Small intestine (tissue), 16 donors: ENCODE results near the gene NAA80. TPM values are rescaled to one million over a fixed set of nuclear protein-coding genes. Genes with fewer than 3 reads are reported as not detected.
A peak's percentile ranks its signal among the peaks of the same experiment; 100 is the strongest.

Experiments
- DNase-seq, 2 donors: peaks; one replicate each; pipeline versions ENCODE4 v3.0.0 to v3.0.0-alpha.2; 2013
- FAIRE-seq: peaks from 2 replicates; lab custom pipeline; 2012; peaks lifted over from hg19 to GRCh38; lab: Jason Lieb, UNC
- H3K27ac ChIP-seq, 3 donors: one replicate each; pipeline ENCODE4 v1.5.1; 2013; ENCODE audit warnings: low read length in 2 of 3, mild to moderate bottlenecking in 2 of 3, control low read depth in 1 of 3, inconsistent platforms in 1 of 3, low read depth in 1 of 3, moderate library complexity in 1 of 3
- H3K27me3 ChIP-seq, 3 donors: one replicate each; pipeline ENCODE4 v1.6.1; 2013; ENCODE audit warnings: low read length in 3 of 3, inconsistent platforms in 1 of 3; ENCODE audit not compliant: control insufficient read depth in 3 of 3, insufficient read depth in 3 of 3
- H3K36me3 ChIP-seq, 3 donors: one replicate each; pipeline ENCODE4 v1.6.1; 2013; ENCODE audit warnings: low read length in 3 of 3, inconsistent platforms in 1 of 3, low read depth in 1 of 3, mild to moderate bottlenecking in 1 of 3, moderate library complexity in 1 of 3; ENCODE audit not compliant: control insufficient read depth in 3 of 3, insufficient read depth in 2 of 3
- H3K4me1 ChIP-seq, 3 donors: one replicate each; pipeline ENCODE4 v1.6.1; 2013; ENCODE audit warnings: low read length in 2 of 3, inconsistent platforms in 1 of 3, low read depth in 1 of 3, mild to moderate bottlenecking in 1 of 3, moderate library complexity in 1 of 3; ENCODE audit not compliant: control insufficient read depth in 3 of 3, insufficient read depth in 2 of 3
- H3K4me3 ChIP-seq, 3 donors: one replicate each; pipeline ENCODE4 v1.5.1; 2013; ENCODE audit warnings: low read length in 3 of 3, control low read depth in 1 of 3, inconsistent platforms in 1 of 3, low read depth in 1 of 3, mild to moderate bottlenecking in 1 of 3, moderate library complexity in 1 of 3
- H3K9me3 ChIP-seq, 2 donors: one replicate each; pipeline ENCODE4 v1.6.1; 2013; ENCODE audit warnings: low read depth in 1 of 2, low read length in 1 of 2; ENCODE audit not compliant: control insufficient read depth in 2 of 2, insufficient read depth in 1 of 2
- WGBS, 3 donors: extraction: QIAGEN DNeasy Blood & Tissue Kit; methylation state at CpG; one replicate each; pipeline ENCODE4 v1.1.7; 2013; 5-methylcytosine and 5-hydroxymethylcytosine counted together
- long read RNA-seq, 10 donors: transcript quantifications; one replicate each; lab custom pipeline, GENCODE V29; 2026
- polyA plus RNA-seq, 4 donors: library from polyadenylated mRNA; stranded (reverse) in 3 of 4; unstranded in 1 of 4; fragments of 200-250 nt in 3 of 4; fragments of 120-200 nt in 1 of 4; gene quantifications; one replicate each; pipeline versions ENCODE4 v1.2.1 to v1.2.3, GENCODE V29; 2013
- donor health status: healthy with polysubstance abuse.
- donor health status: control.
- donor health status: control.
- donor health status: Bipolar disorder and iron deficiency.
- donor health status: healthy.

Gene NAA80, protein sequence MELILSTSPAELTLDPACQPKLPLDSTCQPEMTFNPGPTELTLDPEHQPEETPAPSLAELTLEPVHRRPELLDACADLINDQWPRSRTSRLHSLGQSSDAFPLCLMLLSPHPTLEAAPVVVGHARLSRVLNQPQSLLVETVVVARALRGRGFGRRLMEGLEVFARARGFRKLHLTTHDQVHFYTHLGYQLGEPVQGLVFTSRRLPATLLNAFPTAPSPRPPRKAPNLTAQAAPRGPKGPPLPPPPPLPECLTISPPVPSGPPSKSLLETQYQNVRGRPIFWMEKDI
- 1 to 10 TPM; 2.4 to 8.5 (median 7.3) TPM for polyA plus RNA-seq
- long read RNA-seq, donor 1: 0 reads
- long read RNA-seq, donor 2, partial matches to known transcripts: 0 of 1 reads
- long read RNA-seq, donor 2, other reads (novel, unspliced or antisense): 0 of 1 reads
- long read RNA-seq, donor 3, partial matches to known transcripts: 0 of 2 reads
- long read RNA-seq, donor 3, other reads (novel, unspliced or antisense): 0 of 2 reads
- long read RNA-seq, donor 4: 0 reads
- long read RNA-seq, donor 5: 0 reads
- long read RNA-seq, donor 6: 0 reads
- long read RNA-seq, donor 7: 0 reads
- long read RNA-seq, donor 8: 0 reads
- long read RNA-seq, donor 9, partial matches to known transcripts: 0 of 1 reads
- long read RNA-seq, donor 9, other reads (novel, unspliced or antisense): 0 of 1 reads
- long read RNA-seq, donor 10, partial matches to known transcripts: 0 of 3 reads
- long read RNA-seq, donor 10, other reads (novel, unspliced or antisense): 0 of 3 reads

DNA sequence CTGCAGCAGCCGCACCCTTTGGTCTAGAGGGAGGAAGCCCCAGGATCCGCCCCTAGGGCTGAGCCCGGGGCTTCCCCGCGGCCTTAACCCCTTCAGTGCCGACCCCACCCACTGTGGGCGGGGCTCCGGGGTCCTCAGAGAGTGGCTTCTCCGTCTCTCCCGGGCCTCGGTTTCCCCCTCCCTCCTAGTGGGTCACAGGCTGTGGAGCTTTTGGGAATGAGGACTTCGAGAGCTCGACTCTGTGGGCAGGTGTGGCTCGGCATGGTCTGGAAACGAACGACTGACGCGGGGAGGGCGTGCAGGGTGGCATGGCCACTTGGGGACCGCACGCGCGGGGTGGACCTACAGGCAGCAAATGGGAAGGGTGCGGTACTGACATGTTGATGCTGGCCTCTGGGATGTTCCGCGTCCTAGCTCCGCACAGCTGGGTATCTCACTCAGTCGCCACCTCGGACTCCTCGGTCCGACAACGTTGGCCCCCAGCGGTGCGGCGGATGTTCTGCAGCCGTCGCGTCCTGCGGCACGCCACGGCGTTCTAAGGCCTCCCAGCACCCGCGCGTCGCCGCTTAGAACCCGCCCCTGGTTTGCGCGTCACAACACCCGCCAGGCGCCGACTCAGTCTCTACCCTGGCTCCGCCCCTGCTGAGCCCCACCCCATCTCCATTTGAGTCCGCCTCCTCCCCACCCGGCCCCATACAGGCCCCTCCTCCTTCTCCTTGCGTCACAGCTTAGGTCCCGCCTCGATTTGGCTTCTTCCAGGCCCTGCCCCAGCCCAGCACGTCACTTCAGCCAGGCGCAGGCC is at the start of gene NAA80, which contains the start of gene HYAL3:
Gene NAA80, minus strand, starts transcription at position 570 of the 802 bp plus-strand sequence. CDS start 1,942 bp downstream, outside the sequence.
Gene HYAL3, minus strand, starts transcription at position 570 of the 802 bp plus-strand sequence. CDS start 3,803 bp downstream, outside the sequence.
- DNase-seq: peak; percentile 100
- Histone ChIP-seq H3K4me1 (peaks cover 7 to 47% (median 9%) of the 10 kb centered on the region in 3 donors), H3K9me3 (no peaks in the 10 kb centered on the region), H3K27me3 (no peaks in the 10 kb centered on the region), H3K36me3 (peaks cover 0 to 22% (median 0%) of the 10 kb centered on the region in 3 donors), H3K4me3 (peak within 1 kb of the TSS in 2 of 3 donors; percentile 51 to 90), H3K27ac (peak within 1 kb of the TSS; percentile 90 to 94 (median 91))
- WGBS, 3 donors: 0 to 1% (median 0%) methylated on average over 50 to 61 of the region's 61 CpGs
- peak; percentile 81 for FAIRE-seq

DNA sequence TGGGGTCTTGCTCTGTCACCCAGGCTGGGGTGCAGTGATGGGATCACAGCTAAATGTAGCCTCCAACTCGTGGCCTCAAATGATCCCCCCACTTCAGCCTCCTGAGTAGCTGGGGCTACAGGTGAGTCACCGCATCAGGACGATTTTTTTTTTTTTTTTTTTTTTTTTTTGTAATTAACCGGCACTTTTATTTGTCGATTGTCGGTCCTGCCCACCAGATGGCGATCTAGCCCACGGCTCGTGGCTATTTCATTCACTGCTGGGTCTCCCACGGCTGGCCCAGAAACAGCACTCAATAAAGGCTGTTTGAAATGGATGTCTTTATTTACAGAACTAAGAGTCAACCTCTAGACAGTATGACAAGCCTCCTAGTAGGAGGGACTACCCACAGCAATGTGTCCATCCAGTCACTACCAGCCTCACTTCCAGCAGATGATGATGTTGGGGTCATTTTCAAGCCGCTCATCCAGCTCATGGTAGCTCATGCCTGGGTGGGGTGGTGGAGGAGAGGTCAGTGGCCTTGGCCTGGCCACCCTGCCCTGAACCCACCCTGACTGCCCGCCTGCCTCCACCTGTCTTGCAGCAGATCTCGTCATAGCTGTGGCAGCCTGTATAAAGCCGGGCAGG is 48.1 kb upstream of the NAA80 start:
- Histone ChIP-seq H3K36me3 (peaks cover 0 to 40% (median 2%) of the 10 kb centered on the region in 3 donors), H3K4me3 (no peak overlapping the region), H3K27me3 (no peaks in the 10 kb centered on the region), H3K27ac (no peak overlapping the region), H3K9me3 (no peaks in the 10 kb centered on the region), H3K4me1 (peaks cover 2 to 29% (median 10%) of the 10 kb centered on the region in 3 donors)
- no peak for FAIRE-seq
- 26 to 27% (median 27%) methylated on average over 14 of the region's 14 CpGs for WGBS, 3 donors
- peak; percentile 73 to 83 for DNase-seq

DNA sequence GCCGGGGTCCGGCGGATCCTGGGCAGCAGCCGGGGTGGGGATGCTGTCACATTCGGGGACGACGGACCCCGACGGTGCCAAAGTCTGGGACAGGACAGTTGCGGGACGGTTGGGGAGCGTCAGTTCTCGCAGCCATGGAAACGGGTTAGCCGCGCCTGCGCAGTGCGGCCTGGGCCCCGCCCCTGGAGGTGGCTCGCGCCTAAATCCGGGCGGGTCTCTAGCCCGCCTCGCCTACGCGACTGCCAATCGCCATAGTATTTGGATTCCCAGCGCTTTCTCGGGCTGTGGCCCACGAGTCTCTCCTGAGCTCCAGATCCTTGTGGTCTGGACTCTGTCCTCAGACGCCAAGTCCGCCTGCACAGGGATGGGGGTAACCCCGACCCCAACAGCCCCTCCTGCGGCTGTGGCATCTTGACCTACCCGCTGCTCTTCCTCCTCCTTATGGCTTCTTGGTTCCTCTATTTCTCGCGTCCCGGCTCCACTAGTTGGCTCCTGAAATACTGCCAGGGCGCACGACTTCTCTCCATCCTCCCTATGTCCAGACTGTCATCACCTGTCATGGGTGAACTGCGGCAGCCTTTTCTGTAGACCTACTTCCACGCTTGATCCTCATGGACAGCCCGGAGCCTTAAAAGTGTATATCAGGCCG is 46.5 kb upstream of the NAA80 start, which contains the start of gene ZMYND10:
Gene ZMYND10, minus strand, starts transcription at position 147 of the 649 bp plus-strand sequence. CDS start 153 bp downstream, outside the sequence.
- no peak for FAIRE-seq
- peaks cover 2 to 27% (median 10%) of the 10 kb centered on the region in 3 donors for H3K4me1 ChIP-seq

DNA sequence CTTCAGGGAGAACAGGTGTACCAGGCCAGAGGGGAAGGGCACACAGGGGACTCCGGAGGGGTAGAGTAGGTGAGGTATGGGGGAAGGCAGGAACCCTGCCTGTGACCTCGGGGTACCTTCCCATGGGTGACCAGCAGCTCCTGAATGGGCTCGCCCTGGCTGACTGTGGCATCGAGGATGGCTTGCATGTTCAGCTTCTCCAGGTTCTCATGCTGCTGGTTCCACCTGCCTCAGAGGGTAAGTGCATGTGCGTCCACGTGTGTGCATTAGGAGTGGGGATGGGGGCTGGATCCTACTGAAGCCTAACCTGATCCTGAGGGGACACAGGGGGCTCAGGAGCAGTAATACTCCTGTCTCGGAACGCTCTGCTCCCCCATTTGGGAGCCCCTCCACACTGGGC is 45.8 kb upstream of the NAA80 start:
- no peaks in the 10 kb centered on the region for H3K9me3 ChIP-seq
- DNase-seq (no peak), FAIRE-seq (no peak)
- H3K4me1 ChIP-seq: peaks cover 2 to 23% (median 9%) of the 10 kb centered on the region in 3 donors
- H3K27me3 ChIP-seq: peaks cover 0 to 19% (median 0%) of the 10 kb centered on the region in 3 donors
- 68 to 77% (median 71%) methylated on average over 7 to 8 of the region's 8 CpGs for WGBS, 3 donors
- peaks cover 0 to 31% (median 2%) of the 10 kb centered on the region in 3 donors for H3K36me3 ChIP-seq
- peak overlapping the region in 1 of 3 donors; percentile 22 for H3K4me3 ChIP-seq
- H3K27ac ChIP-seq: no peak overlapping the region

More for the DNA sequence above, 46.5 kb upstream of the NAA80 start, which contains the start of gene ZMYND10:
- Histone ChIP-seq H3K4me3 (peak within 1 kb of the TSS in 1 of 3 donors; percentile 22), H3K27ac (no peak within 1 kb of the TSS), H3K9me3 (no peaks in the 10 kb centered on the region), H3K36me3 (peaks cover 0 to 31% (median 2%) of the 10 kb centered on the region in 3 donors), H3K27me3 (peaks cover 0 to 13% (median 0%) of the 10 kb centered on the region in 3 donors)
- peak; percentile 40 to 57 for DNase-seq
- 7 to 11% (median 9%) methylated on average over 43 to 45 of the region's 45 CpGs for WGBS, 3 donors

DNA sequence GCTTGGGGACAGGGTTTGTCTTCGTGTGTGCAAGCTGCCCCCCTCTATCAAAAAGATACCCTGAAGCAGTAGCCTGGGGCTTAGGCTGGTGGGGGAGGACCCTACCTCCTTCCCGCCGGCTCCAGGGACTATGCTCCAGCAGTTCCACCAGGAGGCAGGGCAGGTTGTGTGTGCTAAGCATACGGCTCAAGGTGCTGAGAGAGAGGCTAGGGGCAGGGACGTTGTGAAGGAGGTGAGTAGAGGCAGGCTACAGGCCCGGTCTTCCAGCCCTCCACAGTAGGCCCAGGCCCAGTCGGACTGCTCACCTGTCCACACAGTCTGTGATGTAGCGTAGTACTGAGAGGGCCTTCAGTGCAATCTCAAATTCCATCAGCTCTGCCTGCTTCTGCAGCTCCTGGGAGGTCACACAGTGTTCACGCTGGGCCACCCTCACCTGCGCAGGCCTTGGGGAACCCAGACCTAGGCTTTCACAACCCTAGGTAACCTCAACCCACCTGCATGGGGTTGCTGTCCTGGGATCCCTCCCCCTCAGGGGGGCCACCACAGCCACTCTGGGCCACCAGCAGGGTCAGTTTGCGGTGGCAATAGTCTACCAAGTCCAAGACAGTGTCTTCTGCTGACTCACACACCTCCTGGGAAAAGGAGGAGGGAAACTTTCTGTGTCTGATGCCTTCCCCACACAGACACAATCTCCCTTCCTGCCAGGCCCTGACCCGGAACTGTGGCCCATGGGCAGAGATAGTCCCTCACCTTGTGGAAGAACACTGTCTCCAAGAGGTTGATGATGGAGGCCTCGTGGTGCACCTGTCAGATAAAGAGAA is 43.8 kb upstream of the NAA80 start:
- Histone ChIP-seq H3K4me3 (no peak overlapping the region), H3K27me3 (peaks cover 0 to 26% (median 0%) of the 10 kb centered on the region in 3 donors), H3K27ac (no peak overlapping the region), H3K36me3 (peaks cover 0 to 15% (median 2%) of the 10 kb centered on the region in 3 donors), H3K9me3 (no peaks in the 10 kb centered on the region), H3K4me1 (peaks cover 0 to 20% (median 0%) of the 10 kb centered on the region in 3 donors)
- DNase-seq (no peak), FAIRE-seq (no peak)
- 85 to 90% (median 90%) methylated on average over 12 to 13 of the region's 13 CpGs for WGBS, 3 donors

DNA sequence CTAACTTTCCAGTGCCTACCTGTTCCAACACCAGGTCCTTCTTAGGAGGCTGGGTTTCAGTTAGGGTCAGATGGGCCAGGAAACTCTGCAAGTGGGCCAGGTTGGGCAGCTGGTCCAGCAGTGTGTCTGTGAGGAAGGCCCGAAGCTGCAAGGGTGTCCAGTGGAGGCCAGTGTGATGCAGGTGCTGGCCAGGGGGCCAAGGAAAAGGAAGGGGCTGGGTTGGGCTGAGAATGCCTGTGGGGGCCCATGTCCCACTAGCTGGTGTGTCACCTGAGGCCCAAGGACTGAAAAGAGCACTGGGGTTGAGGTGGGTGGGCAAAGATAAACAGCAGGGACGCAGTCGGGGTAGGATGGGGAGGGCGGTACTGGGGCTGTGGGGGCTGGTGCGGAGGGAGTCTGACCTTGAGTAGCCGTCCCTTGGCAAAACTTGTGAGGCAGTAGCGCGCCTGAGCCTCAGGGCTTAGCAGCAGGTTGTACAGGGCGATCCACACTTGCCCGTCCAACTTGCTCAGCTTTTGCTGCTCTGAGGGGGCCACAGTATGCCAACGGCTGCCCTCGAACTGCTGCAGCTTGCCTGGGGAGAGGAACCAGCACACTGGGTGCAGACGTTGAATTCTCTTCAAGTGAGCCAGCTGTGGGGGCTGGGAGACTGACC is 42.9 kb upstream of the NAA80 start:
- Histone ChIP-seq H3K27me3 (peaks cover 0 to 26% (median 0%) of the 10 kb centered on the region in 3 donors), H3K4me1 (peaks cover 0 to 24% (median 0%) of the 10 kb centered on the region in 3 donors), H3K9me3 (no peaks in the 10 kb centered on the region), H3K4me3 (no peak overlapping the region), H3K36me3 (peaks cover 0 to 7% (median 0%) of the 10 kb centered on the region in 3 donors), H3K27ac (no peak overlapping the region)
- WGBS, 3 donors: 94 to 97% (median 94%) methylated on average over 13 of the region's 13 CpGs
- DNase-seq (no peak), FAIRE-seq (no peak)
